NCI-H345 (cell line): Measurements from ENCODE around the gene SAP30BP.

Experiments
- DNase-seq: peaks from one replicate; lab custom pipeline; 2025; lab: John Stamatoyannopoulos, UW

SAP30BP gene

DNA sequence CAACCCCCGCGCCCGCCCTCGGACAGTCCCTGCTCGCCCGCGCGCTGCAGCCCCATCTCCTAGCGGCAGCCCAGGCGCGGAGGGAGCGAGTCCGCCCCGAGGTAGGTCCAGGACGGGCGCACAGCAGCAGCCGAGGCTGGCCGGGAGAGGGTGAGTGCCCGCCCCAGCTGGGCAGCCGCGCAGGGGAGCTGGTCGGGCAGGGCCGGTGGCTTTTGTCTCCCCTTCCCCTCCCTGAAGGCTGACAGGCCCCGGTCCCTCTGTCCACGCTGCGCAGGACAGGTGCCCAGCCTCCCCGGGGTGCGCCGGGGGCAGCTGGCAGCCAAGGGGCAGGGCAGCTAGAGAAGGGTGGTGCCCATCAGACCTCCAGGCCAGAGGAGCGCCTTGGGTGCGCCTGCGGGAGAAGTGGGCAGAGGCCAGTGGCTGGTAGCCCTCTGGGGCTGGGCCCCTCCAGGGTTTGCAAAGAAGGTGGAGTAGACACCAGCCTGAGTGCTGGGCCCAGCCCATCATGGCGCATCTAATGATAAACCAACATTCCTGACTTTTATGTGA is 54.4 kb downstream of the SAP30BP start:
- DNase-seq, result no peak

DNA sequence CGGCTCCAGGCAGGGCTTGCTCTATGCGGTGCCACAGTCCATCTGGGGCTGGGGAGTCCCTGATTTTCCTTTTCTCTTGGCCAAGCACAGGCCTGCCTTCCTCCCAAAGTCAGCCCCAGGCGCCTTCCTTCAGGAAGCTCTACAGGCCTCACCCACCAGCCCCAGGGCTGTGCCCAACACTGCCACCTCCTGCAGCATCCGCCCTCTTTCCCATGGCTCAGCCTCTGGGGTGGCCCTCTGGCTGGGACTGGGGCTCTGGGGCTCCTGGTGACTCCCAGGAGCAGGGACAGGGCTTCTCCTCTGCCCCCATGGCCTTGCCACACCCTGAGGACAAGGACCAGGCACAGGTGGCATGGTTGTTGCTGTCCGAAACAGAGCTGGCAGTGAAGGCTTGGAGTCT is 54.9 kb downstream of the SAP30BP start:
- DNase-seq, result no peak

DNA sequence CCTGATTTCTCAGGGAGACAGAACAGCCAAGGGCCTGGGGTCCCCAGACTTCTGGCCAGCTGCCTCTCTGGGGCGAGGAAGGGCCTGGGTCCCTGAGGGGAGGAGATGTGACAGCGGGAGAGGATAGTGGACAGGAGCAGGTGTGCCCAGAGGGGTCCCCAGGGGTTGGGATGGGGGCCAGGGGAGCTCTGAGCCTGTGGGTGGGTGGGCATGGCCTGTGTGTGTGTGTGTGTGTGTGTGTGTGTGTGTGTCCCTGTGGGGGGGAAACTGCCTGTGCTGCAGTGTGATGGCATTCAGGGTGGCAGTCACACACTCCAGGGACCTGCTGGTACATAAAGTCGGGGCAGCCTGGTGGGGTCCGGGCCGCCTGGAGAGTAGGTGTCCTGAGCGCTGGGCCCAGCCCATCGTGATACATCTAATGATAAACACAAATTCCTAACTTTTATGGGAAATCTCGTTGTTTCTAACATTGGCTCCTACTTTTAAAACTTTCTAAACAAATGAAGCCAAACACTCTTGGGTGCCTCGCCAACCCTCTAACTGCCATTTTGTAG is 55.5 kb downstream of the SAP30BP start:
- DNase-seq, result no peak

DNA sequence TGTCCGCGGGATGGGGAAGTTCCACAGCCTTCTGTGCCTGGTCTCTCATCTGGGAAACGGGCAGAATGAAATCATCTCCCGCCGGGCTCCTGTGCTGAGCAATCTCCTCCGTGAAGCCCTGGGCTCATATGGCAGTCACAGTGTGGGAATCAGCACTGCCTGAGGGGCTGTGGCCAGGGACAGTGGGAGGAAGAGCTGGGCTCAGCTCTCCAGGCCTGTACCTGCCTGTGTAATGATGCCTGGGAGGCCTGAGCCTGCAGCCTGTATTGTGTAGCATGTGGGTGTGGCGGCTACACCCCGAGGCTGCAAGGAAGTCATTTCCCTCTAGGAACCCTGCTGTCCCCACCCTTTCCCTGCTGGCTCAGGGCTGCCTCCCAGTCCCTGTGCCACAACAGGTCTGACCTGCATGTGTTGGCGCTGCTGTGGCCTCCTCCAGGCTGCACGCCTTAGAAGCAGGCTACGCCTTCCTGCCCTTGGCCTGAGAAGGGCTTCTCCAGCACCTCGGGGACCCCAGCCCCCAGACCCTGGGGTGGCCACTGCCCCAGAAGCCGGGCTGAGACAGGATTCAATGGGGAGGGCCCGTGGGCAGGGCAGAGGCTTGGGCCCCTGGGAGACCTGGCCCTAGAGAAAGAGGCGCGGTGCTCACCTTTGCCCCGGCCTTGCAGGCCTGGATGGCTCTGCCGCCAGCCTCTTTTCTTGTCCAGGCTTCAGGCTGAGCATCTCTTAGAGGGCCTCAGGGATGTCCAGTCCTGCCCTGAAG is 56.2 kb downstream of the SAP30BP start:
- no peak for DNase-seq

DNA sequence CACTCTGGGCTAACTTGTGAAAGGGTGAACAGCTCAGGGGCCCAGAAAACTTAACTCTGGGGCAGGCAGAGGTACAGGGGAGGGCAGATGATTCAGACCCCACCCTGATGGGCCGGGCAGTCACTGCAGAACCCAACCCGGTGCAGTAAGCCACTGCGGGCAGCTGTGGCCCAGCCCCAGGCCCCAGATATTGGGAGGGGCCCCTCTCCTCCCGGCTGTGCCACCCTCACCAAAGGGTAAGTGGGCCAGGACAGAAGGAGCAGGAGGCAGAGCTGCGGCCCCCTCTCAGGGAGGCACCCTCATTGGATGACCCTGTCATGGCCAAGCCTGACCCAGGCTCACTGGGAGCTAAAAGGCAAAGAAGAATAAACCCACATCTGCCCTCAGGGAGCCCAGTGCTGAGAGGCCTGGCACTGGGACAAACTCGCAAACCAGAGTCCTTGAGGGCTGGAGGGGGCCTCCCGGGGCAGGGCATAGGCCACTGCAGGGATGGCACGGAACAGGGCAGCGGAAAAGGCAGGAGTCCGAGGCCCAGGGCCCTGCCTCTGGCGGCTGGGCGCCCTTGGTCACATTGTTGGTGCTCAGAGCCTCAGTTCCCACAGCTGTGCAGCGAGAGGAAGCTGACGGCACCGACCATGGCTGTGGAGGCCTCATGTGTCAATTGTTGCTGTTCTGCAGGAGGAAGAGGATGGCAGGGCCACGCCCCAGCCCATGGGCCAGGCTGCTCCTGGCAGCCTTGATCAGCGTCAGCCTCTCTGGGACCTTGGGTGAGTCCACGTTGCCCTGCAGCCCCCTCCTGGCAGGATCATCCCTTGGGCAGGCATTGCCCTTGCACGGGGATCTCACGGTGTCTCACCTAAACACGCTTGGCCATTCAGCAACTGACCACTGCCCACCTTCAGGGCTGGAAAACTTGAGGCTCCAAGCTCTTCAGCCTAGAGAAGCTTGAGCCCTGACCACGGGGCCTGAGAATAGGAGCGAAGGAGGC is 57.2 kb downstream of the SAP30BP start:
- DNase-seq, result no peak

DNA sequence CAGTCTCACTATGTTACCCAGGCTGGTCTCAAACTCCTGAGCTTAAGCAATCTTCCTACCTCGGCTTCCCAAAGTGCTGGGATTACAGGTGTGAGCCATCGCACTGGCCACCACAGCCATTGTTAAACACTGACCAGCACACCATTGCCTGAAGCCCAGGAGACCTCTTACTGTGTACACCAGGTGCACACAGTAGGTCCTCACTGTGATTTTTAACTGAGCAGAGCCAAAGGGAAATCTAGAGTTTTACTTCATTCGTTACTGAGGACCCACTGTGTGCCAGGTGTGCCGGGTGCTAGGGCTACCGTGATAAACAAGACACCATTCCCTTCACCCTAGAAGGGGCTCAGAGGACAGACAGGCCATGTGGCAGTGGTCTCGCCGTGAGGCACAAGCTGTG is 58.4 kb downstream of the SAP30BP start:
- no peak for DNase-seq

DNA sequence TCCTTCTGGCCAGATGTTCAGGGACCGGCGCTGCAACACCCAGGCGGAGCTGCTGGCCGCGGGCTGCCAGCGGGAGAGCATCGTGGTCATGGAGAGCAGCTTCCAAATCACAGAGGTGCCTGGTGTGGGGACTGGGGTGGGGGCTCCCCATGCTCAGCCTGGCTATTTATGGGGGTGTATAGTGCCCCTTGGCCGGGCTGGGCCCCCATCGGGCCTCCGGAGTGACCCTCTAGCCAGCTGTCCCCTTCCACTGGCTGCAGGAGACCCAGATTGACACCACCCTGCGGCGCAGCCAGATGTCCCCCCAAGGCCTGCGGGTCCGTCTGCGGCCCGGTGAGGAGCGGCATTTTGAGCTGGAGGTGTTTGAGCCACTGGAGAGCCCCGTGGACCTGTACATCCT is 60.3 kb downstream of the SAP30BP start:
- no peak for DNase-seq

DNA sequence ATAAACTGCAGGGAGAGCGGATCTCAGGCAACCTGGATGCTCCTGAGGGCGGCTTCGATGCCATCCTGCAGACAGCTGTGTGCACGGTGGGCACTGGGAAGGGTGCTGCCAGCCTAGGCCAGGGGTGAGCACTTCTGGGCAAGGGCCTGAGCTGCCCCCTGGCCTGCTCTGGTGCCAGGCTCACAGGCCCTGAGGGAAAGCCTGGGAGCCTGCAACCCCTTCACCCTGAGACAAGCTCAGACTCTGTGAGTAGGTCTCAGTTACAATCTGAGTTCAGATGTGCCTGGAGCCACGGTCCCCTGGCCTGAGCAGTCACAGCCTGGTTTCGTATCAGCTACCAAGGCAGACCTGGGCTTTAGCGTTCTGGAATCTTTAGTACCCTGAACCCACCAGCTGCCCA is 62.2 kb downstream of the SAP30BP start:
- DNase-seq, result no peak

DNA sequence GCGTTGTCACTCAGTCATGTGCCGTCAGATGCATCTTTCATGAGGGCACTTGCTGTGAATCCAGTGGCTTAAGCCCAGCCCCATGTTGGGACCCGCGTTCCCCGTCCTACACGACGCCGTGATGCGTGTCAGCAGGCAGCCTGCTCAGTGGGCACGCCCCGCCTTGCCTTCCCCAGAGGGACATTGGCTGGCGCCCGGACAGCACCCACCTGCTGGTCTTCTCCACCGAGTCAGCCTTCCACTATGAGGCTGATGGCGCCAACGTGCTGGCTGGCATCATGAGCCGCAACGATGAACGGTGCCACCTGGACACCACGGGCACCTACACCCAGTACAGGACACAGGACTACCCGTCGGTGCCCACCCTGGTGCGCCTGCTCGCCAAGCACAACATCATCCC is 62.9 kb downstream of the SAP30BP start:
- no peak for DNase-seq

DNA sequence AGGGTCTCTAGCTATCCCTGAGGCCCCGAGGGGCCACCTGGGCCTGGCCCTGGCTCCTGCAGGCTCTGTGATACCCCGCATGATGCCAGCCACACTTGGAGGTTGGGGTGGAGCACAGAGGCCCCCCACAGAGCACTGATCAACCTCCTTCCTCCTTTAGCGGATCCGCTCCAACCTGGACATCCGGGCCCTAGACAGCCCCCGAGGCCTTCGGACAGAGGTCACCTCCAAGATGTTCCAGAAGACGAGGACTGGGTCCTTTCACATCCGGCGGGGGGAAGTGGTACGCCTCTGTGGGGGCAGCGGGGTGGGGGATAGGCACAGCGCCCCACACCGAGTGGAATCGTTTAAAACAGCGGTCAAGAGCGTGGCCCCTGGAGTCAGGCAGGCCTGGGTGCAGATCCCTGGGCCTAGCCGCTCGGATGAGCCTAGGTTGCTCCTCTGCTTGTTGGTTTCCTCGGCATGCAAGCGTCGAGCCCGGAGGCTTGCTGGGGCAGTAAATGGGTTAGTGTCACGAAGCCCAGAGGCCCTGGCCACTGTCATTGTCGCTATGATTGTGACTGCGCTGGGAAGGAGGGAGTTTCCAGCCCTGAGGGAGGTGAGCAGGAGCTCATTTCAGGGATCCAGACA is 64.1 kb downstream of the SAP30BP start:
- no peak for DNase-seq

DNA sequence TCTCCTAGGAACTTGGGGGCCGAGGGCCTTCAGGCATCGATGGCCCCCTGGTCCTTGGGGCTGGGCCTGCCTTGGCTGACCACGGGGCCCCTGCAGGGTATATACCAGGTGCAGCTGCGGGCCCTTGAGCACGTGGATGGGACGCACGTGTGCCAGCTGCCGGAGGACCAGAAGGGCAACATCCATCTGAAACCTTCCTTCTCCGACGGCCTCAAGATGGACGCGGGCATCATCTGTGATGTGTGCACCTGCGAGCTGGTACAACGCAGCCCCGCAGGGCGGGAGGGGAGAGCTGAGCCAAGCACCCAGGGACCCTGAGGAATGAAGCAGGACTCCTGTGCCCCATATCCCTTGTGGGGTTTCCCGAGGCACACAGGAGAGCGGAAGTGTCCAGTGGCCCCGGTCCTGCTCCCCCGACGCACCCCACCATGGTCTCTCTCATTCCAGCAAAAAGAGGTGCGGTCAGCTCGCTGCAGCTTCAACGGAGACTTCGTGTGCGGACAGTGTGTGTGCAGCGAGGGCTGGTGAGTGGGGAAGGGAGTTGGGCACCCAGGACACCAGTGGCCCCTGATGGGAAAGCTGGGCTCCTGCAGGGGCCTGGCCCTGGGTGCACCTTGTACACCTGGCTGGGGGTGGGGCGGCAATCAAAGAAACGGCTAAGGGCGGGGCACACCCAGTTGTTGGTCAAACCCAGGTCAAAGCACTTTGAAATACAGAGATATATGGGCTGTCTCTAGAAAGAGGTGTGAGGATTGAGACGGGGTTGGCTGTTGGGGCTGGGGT is 64.8 kb downstream of the SAP30BP start:
- no peak for DNase-seq

DNA sequence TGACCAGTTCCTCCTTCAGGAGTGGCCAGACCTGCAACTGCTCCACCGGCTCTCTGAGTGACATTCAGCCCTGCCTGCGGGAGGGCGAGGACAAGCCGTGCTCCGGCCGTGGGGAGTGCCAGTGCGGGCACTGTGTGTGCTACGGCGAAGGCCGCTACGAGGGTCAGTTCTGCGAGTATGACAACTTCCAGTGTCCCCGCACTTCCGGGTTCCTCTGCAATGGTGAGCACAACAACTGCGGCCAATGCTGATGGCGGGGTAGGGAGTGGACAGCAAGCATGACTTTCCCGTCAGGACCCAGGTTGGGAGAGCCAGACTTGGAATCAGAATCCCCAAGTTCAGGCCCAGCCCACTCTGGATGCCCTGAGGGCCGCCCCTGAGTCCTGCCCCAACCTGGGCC is 66.3 kb downstream of the SAP30BP start:
- DNase-seq, result no peak

DNA sequence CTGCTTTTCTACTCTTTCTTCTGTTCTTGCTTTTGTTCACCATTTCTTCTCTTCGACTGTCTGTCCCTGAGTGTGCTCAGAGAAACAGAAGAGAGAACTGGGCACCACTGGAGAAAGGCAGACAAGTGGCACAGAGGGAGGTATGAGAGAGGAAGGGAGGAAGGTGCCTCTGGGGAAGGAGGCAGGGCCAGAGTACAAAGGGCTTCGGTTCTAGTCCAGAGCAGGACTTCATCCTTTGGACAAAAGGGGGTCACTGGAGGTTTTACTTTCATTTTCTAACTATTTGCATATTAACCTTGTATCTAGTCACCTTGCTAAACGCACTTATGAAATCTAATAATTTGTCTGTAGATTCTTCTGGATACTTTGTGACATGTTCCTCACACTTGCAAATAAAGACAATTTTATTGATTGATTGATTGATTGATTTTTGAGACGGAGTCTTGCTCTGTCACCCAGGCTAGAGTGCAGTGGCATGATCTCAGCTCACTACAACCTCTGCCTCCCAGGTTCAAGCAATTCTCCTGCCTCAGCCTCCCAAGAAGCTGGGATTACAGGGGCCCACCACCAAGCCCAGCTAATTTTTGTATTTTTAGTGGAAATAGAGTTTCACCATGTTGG is 67.6 kb downstream of the SAP30BP start:
- no peak for DNase-seq

DNA sequence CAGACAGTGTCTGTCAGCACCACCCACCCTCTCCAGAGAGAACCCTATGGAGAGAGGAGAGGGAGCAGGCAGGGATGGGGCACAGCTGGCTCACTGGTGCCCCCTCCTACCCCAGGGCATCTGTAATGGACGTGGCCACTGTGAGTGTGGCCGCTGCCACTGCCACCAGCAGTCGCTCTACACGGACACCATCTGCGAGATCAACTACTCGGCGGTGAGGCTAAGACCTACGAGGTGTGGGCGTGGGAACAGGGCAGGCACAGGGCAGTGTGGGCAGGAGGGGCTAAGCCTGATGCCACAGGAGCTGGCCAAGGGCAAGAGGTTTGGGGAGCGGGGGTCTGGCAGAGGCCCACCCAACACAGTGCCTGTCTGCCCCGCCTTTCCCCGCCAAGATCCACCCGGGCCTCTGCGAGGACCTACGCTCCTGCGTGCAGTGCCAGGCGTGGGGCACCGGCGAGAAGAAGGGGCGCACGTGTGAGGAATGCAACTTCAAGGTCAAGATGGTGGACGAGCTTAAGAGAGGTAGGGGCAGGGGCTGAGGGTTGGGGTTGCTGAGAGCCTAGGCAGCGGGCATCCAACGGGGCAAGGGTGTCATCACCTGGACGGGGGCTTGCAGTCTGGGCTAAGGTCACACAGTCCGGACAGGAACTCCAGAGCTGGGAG is 69.2 kb downstream of the SAP30BP start:
- no peak for DNase-seq

DNA sequence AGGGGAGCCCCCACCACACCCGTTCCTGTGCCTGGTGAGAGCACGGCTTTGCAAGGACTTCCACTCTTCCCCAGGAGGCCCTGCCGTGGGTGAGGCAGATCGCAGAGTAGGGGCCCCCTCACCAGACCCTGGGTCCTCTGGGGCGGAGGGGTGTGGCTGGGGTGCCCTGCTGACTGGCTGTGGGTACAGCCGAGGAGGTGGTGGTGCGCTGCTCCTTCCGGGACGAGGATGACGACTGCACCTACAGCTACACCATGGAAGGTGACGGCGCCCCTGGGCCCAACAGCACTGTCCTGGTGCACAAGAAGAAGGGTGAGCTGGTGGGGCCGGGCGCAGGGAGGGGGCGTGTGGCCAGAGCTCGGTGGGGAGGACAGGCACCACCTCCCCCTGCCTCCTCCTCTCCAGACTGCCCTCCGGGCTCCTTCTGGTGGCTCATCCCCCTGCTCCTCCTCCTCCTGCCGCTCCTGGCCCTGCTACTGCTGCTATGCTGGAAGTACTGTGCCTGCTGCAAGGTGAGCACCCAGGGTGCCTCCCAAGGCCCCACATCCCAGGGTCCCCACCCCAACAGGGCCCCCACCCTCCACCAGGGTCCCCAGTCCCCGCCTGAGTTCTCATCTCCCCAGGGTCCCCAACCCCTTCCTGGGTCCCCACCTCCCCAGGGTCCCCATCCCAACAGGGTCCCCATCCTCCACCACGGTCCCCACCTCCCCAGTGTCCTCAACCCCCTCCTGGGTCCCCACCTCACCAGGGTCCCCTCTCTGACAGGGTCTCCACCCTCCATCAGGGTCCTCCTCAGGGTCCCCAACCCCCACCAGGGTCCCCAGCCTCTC is 70.2 kb downstream of the SAP30BP start:
- no peak for DNase-seq

DNA sequence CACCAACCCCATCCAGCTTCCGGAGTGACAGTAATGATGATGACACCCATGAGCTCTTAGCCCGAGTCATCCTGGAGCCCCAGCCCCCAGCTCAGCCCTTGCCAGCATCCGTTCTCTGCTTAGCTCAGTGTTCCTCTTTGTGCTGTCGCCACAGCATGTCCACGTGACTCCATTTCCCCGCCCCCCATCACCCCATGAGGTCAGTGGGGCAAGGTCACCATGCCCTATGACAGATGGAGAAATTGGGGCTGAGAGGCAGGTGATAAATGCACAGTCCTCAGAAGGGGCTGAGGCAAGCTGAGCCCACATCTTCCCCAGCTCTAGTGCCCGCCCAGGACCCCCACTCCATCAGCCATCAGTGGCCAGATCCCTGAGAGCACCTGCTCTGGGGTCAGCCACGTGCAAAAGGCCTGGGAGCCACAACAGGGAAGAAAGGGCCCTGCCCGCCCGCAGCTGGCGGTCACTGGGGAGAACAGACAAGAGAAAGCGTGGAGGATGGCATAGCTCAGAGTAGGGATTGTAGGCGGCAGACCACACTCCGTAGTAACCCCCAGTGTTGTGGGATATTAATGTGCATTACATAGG is 71.2 kb downstream of the SAP30BP start:
- no peak for DNase-seq

DNA sequence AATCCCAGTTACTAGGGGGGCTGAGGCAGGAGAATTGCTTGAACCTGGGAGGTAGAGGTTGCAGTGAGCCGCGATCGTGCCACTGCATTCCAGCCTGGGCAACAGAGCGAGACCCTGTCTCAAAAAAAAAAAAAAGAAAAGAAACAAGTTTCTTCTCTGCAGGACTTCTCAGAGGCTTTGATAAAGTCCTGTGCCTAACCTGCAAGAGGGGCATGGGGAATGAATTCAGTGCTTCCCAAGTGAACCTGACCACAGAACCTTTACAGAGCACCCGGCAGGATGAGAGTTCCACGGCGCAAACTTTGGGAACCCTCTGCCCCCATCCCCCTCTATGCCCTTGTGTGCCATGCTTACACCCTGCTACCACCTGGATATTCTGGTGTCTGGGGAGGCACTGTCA is 72.0 kb downstream of the SAP30BP start:
- DNase-seq, result no peak

DNA sequence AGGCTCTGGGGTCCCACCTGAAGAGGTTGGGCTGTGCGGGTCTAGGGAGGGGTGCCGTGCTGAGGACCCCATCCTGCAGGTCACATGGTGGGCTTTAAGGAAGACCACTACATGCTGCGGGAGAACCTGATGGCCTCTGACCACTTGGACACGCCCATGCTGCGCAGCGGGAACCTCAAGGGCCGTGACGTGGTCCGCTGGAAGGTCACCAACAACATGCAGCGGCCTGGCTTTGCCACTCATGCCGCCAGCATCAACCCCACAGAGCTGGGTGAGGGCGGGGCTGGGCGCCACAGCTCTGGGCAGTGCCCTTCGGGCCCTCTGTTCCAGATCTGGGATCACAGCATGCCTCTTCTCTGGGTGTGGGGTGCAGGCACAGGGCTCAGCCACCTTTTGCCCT is 72.7 kb downstream of the SAP30BP start:
- no peak for DNase-seq

DNA sequence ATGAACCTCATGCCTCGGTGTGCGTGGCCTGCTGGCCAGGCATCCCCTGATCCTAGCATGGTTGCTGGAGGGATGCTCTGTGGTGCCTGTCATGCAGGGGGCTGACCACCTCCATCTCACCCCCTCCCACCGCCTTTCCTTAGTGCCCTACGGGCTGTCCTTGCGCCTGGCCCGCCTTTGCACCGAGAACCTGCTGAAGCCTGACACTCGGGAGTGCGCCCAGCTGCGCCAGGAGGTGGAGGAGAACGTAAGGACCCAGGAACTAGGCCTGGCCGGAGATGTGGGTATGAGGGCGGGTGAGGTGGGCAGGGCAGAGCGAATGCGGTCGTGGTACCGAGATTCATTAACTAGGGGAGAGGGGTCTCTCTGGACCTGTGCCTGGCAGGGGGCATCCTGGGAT is 73.1 kb downstream of the SAP30BP start:
- no peak for DNase-seq
